Gastrocnemius medialis (tissue), 4 donors: ENCODE data around the gene CD63. TPM values are rescaled to one million over a fixed set of nuclear protein-coding genes. Genes with fewer than 3 reads are reported as not detected.

ENCODE experiments used
- ATAC-seq, 2 donors: fragments of 150-250 bp; one replicate each; pipeline ENCODE4 v1.9.1; 2016
- DNase-seq, 2 donors: peaks; one replicate each; pipeline ENCODE4 v3.0.0-alpha.2; 2019
- H3K27ac ChIP-seq, 4 donors: fragments of 200-600 bp; sonication (generic); 1 replicate in 1 of 4; 2 replicates in 3 of 4; pipeline ENCODE4 v1.5.1; 2016 to 2018; ENCODE audit warnings: mild to moderate bottlenecking in 2 of 4, moderate library complexity in 1 of 4
- H3K27me3 ChIP-seq, 3 donors: fragments of 200-600 bp; sonication (generic) in 2 of 3; 1 replicate in 1 of 3; 2 replicates in 2 of 3; pipeline versions ENCODE4 v1.5.1 to v1.6.0; 2016 to 2019; ENCODE audit warnings: mild to moderate bottlenecking in 1 of 3, moderate library complexity in 1 of 3
- H3K36me3 ChIP-seq, 2 donors: fragments of 200-600 bp; sonication (generic) in 1 of 2; one replicate each; pipeline ENCODE4 v1.5.1; 2017 to 2018
- H3K4me1 ChIP-seq, 2 donors: fragments of 200-600 bp; sonication (generic) in 1 of 2; one replicate each; pipeline ENCODE4 v1.5.1; 2016 to 2017; ENCODE audit warnings: mild to moderate bottlenecking in 2 of 2
- H3K4me3 ChIP-seq, 4 donors: fragments of 200-600 bp; sonication (generic) in 3 of 4; 1 replicate in 1 of 4; 2 replicates in 3 of 4; pipeline ENCODE4 v1.5.1; 2016 to 2019; ENCODE audit warnings: mild to moderate bottlenecking in 2 of 4
- H3K9me3 ChIP-seq, 3 donors: fragments of 200-600 bp; sonication (generic) in 2 of 3; 1 replicate in 1 of 3; 2 replicates in 2 of 3; pipeline ENCODE4 v1.5.1; 2016 to 2019
- POLR2A ChIP-seq, 2 donors: fragments of 450-650 bp; IDR thresholded peaks; one replicate each; pipeline ENCODE4 v1.6.1; 2017; ENCODE audit warnings: antibody characterized with exemption in 2 of 2, mild to moderate bottlenecking in 2 of 2, moderate library complexity in 2 of 2
- in situ Hi-C, 4 donors: fragments of 200-750 bp; cut with MboI; loops; one replicate each; pipeline versions ENCODE4 v1.15.0 to v1.8.0; 2017; ENCODE audit warnings: low sequenced_read_pairs in 4 of 4
- intact Hi-C: fragments of 100-400 bp; cut with DNase I; formaldehyde crosslinking; loops from one replicate; pipeline ENCODE4 v1.15.1; 2023; ENCODE audit warnings: low total_unique reads
- total RNA-seq, 4 donors: library from RNA; depleted of rRNA; stranded (reverse); fragments of >200 nt; gene quantifications; one replicate each; pipeline versions ENCODE4 v1.1.0 to v1.2.3, GENCODE V29; 2016

Gene CD63
- total RNA-seq, 4 donors from 2014 or later: 423 to 1,107 (median 634) TPM

- no peak overlapping the region for H3K4me3 ChIP-seq
- no peaks in the 10 kb centered on the region for H3K27me3 ChIP-seq
- no peaks in the 10 kb centered on the region for H3K36me3 ChIP-seq
- H3K27ac ChIP-seq: no peak overlapping the region
- TF ChIP-seq POLR2A (IDR thresholded peaks at IDR 0.05): no peak
- DNase-seq (no peak), ATAC-seq (no peak)
- no peaks in the 10 kb centered on the region for H3K4me1 ChIP-seq
- intact Hi-C loops (no loop called here), in situ Hi-C loops (loop anchor here in 2 of 4 donors (5.0 to 10.0 kb wide), 2 partner anchors 42 to 49 kb away; partner anchors contain the start of genes BLOC1S1 (in 1 of the 2), CD63 (in 1 of the 2) and RDH5 (in 1 of the 2))
- H3K9me3 ChIP-seq: no peaks in the 10 kb centered on the region
Measured at GRCh38 chr12:55675666-55676065, 53.1 kb downstream of the CD63 start.

Other genes with a start within 250 kb of the CD63 start
- gene OR6C68, start 236.6 kb downstream of the CD63 start, total RNA-seq: not detected
- gene OR6C4, start 179.4 kb downstream of the CD63 start, total RNA-seq: not detected
- gene OR2AP1, start 156.5 kb downstream of the CD63 start, total RNA-seq: not detected
- not detected for gene OR10P1, start 92.1 kb downstream of the CD63 start, total RNA-seq
- gene ITGA7, start 21.1 kb downstream of the CD63 start, total RNA-seq: 100 to 1,000 TPM in 2 of 4 donors, 10 to 100 TPM in 2; 69.7 to 206 (median 92.0) TPM
- gene BLOC1S1, start 13.0 kb downstream of the CD63 start, total RNA-seq: 100 to 1,000 TPM; 255 to 434 (median 300) TPM
- gene RDH5, start 8.6 kb downstream of the CD63 start, total RNA-seq: 10 to 100 TPM in 1 of 4 donors, 1 to 10 TPM in 3; 3.8 to 10.3 (median 7.5) TPM
- 1 to 10 TPM in 2 of 4 donors, under 1 TPM in 2; 0.17 to 4.4 (median 1.1) TPM for gene GDF11, start 14.1 kb upstream of the CD63 start, total RNA-seq
- 10 to 100 TPM; 46.5 to 66.2 (median 62.8) TPM for gene SARNP, start 88.7 kb upstream of the CD63 start, total RNA-seq
- 10 to 100 TPM in 3 of 4 donors, 1 to 10 TPM in 1; 6.6 to 23.1 (median 12.1) TPM for gene ORMDL2, start 89.0 kb upstream of the CD63 start, total RNA-seq
- gene DNAJC14, start 100.6 kb upstream of the CD63 start, total RNA-seq: 10 to 100 TPM; 11.9 to 21.7 (median 19.8) TPM
- gene MMP19, start 113.9 kb upstream of the CD63 start, total RNA-seq: 1 to 10 TPM in 2 of 4 donors, under 1 TPM in 2; 0.44 to 3.1 (median 1.8) TPM
- 10 to 100 TPM; 12.8 to 24.5 (median 15.9) TPM for gene PYM1, start 198.9 kb upstream of the CD63 start, total RNA-seq
- 1 to 10 TPM; 1.9 to 5.0 (median 2.6) TPM for gene DGKA, start 202.2 kb upstream of the CD63 start, total RNA-seq
- gene PMEL, start 237.0 kb upstream of the CD63 start, total RNA-seq: 1 to 10 TPM in 1 of 4 donors, under 1 TPM in 1, not detected in 2; 0.73 to 2.0 TPM
- 10 to 100 TPM in 1 of 4 donors, 1 to 10 TPM in 3; 6.4 to 11.7 (median 8.1) TPM for gene CDK2, start 237.8 kb upstream of the CD63 start, total RNA-seq
- 10 to 100 TPM; 75.5 to 84.9 (median 81.8) TPM for gene RAB5B, start 245.1 kb upstream of the CD63 start, total RNA-seq